GM12801 (cell line): ENCODE results near the gene OXTR.

Experiments
- CTCF ChIP-seq: IDR thresholded peaks from one replicate; pipeline ENCODE4 v1.5.1; 2011; ENCODE audit warnings: control low read depth; ENCODE audit not compliant: insufficient read length; ENCODE audit errors: extremely low read depth

OXTR gene

DNA sequence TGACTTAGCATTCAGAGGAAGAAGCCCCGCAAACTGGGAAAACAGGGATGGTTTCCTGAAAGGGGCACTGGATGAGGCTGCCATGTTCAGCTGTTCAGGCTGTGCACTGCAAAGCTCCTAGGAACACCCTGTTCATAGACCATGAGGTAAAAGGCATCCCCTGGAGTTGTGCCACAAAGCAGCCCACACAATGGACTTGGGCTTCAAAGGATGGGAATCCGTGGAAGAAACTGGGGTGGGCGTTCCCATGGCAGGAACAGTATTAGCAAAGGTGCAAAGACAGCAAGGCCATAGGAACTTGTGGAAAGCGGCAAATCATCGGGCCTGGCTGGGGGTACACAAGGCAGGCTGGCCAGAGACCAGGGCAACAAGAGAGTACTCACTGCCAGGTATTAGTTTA lies 8.9 kb downstream of the OXTR start:
- no peak for TF ChIP-seq CTCF

DNA sequence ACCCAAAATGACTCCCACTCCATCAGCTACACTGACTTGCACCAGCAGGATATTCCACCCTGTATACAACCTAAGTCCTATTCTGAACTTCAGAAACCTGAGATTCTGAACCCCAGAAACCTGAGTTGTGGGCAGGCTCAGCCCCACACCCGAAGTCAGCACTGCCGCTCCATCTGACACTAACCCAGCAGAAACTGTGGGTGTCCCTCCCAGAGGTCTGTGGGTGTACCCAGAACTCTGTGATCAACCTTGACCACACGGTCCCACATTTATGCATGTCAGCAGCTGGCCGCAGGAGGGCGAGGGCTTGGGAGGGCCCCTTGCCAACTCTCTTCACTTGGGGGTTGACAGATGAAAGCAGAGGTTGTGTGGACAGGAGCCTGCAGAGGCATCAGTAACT lies 9.3 kb downstream of the OXTR start:
- TF ChIP-seq CTCF, result no peak

DNA sequence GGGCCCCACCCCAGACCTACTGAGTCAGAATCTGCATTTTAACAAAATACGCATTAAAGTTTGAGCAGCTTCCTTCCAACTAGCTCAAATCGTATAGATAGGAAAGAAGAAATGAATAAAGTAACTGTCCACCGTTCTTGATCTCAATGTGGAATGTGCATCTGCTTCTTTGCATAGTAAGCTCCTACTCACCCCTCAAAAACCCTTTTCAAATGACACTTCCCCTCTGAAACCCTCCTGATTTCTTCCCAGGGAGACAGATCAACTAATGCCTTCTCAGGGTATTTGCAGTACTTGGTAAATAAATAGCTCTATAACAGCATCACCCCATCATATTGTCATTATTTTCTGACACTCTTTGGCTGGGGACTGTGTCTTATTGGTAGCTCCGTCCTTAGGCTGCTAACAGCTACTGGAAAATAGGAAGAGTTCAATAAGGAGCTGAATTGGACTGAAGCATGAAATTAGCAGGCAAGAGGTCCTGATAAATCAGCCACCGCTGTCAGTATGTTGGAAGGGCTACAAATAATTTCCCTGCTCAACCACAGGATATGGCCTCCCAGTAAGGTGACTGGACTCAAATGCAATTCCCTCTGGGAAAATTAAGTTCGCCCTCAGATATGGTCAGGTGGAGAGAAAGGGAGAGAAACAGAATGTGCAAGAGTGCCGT lies 10.2 kb downstream of the OXTR start:
- no peak for TF ChIP-seq CTCF

GRCh38 chr3:8757551-8758518 lies 11.6 kb downstream of the OXTR start:
- no peak for TF ChIP-seq CTCF

GRCh38 chr3:8756671-8757070 lies 12.7 kb downstream of the OXTR start:
- TF ChIP-seq CTCF, result no peak

GRCh38 chr3:8755564-8756237 lies 13.7 kb downstream of the OXTR start:
- no peak for TF ChIP-seq CTCF

GRCh38 chr3:8755097-8755496 lies 14.3 kb downstream of the OXTR start:
- no peak for TF ChIP-seq CTCF
